A673 (cell line): Measurements from ENCODE around the gene PARM1. TPM values are rescaled to one million over a fixed set of nuclear protein-coding genes. Genes with fewer than 3 reads are reported as not detected.

Source experiments
- BruUV-seq: library from RNA; stranded (reverse); fragments of 400-500 nt; replicated peaks from 2 replicates; lab custom pipeline; 2021; lab: Mats Ljungman, UMichigan
- CTCF ChIA-PET: fragments of 300-600 bp; sonication (Branson Sonifier 250); formaldehyde crosslinking; loops from one replicate; lab custom pipeline; 2022; ENCODE audit warnings: antibody characterized with exemption; lab: Charles Lee
- POLR2A ChIA-PET: fragments of 300-600 bp; sonication (Branson Sonifier 250); formaldehyde crosslinking; loops from one replicate; lab custom pipeline; 2022; ENCODE audit warnings: antibody characterized with exemption; ENCODE audit not compliant: low non-redundant PET; lab: Charles Lee
- DNase-seq: peaks from one replicate; pipeline ENCODE4 v3.0.0-alpha.2; 2015; ENCODE audit warnings: low spot score
- H3K27ac ChIP-seq: fragments of 200-600 bp; sonication (generic); 2 replicates; pipeline ENCODE4 v1.5.1; 2016; ENCODE audit warnings: mixed run types, low read depth, mild to moderate bottlenecking, mixed read lengths, antibody characterized with exemption, low read length; ENCODE audit not compliant: poor library complexity, severe bottlenecking
- H3K27me3 ChIP-seq: fragments of 200-600 bp; sonication (generic); replicated peaks from 2 replicates; pipeline ENCODE4 v1.6.1; 2017; ENCODE audit warnings: mixed run types, low read depth, mild to moderate bottlenecking, mixed read lengths, antibody characterized with exemption, low read length; ENCODE audit not compliant: insufficient read depth, poor library complexity
- H3K36me3 ChIP-seq: fragments of 200-600 bp; sonication (generic); 2 replicates; pipeline ENCODE4 v1.6.1; 2016; ENCODE audit warnings: mixed run types, mild to moderate bottlenecking, mixed read lengths, antibody characterized with exemption, low read length; ENCODE audit not compliant: insufficient read depth, poor library complexity, severe bottlenecking
- H3K4me1 ChIP-seq: fragments of 200-600 bp; sonication (generic); 2 replicates; pipeline ENCODE4 v1.6.1; 2017; ENCODE audit warnings: mixed run types, mild to moderate bottlenecking, mixed read lengths, antibody characterized with exemption, low read length; ENCODE audit not compliant: insufficient read depth, poor library complexity, severe bottlenecking
- H3K4me3 ChIP-seq: fragments of 200-600 bp; sonication (generic); 2 replicates; pipeline ENCODE4 v1.5.1; 2016; ENCODE audit warnings: low read depth, mixed run types, mild to moderate bottlenecking, mixed read lengths, low read length; ENCODE audit not compliant: poor library complexity, severe bottlenecking
- H3K9me3 ChIP-seq: fragments of 200-600 bp; sonication (generic); 2 replicates; pipeline ENCODE4 v1.6.1; 2016; ENCODE audit warnings: mixed run types, low read depth, mild to moderate bottlenecking, mixed read lengths, antibody characterized with exemption, low read length; ENCODE audit not compliant: poor library complexity, severe bottlenecking
- CTCF ChIP-seq: fragments of 300-800, 200-600 bp; sonication (generic); conservative IDR thresholded peaks from 2 replicates; pipeline ENCODE4 v1.5.1; 2017; ENCODE audit warnings: low read depth, mild to moderate bottlenecking, antibody characterized with exemption, low read length, moderate library complexity, mixed read lengths
- EZH2 ChIP-seq: fragments of 200-600 bp; sonication (generic); IDR thresholded peaks from 2 replicates; pipeline ENCODE4 v1.6.1; 2017; ENCODE audit warnings: borderline replicate concordance, low read depth, mild to moderate bottlenecking, mixed read lengths, antibody characterized with exemption, low read length; ENCODE audit not compliant: poor library complexity, severe bottlenecking
- intact Hi-C: fragments of 100-400 bp; cut with micrococcal nuclease; formaldehyde crosslinking; loops from one replicate; pipeline ENCODE4 v1.10.0; 2022; ENCODE audit not compliant: unreplicated experiment
- total RNA-seq: library from RNA; stranded (reverse); gene quantifications from 2 replicates; pipeline ENCODE4 v1.2.3, GENCODE V29; 2021

The PARM1 gene
- total RNA-seq, 1 experiment from 2014 or later, result 12.3 TPM

- H3K36me3 ChIP-seq, result no peaks in the 10 kb centered on the region
- TF ChIP-seq CTCF (no peak), EZH2 (no peak)
- H3K4me3 ChIP-seq, result no peak overlapping the region
- ChIA-PET POLR2A (no interaction called here), CTCF (no interaction called here)
- no peaks in the 10 kb centered on the region for H3K9me3 ChIP-seq
- no peak for DNase-seq
- no peaks in the 10 kb centered on the region for H3K4me1 ChIP-seq
- H3K27ac ChIP-seq, result no peak overlapping the region
- H3K27me3 ChIP-seq, result no peaks in the 10 kb centered on the region
- intact Hi-C loops, result no loop called here
- no TSS peak for BruUV-seq
Observed at GRCh38 chr4:74958881-74959280, 26.0 kb downstream of the PARM1 start.

DNA sequence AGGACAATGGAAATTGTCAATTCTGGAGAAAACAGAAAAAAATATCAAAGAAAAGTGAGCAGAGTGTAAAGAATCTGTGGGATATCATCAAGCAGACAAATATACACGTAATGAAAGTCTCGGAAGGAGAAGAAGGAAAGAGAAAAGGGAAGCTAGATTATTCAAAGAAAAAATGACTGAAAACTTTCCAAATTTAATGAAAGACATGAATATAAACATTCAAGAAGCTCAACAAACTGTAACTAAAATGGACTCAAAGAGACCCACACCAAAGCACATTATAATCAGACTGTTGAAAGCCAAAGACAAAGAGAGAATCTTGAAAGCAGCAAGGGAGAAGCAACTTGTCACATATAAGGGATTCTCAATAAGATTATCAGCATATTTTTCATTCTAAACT, 28.3 kb downstream of the PARM1 start:
- TF ChIP-seq EZH2 (no peak), CTCF (no peak)
- CTCF ChIA-PET, result no interaction called here
- Histone ChIP-seq H3K27me3 (no peaks in the 10 kb centered on the region), H3K4me1 (no peaks in the 10 kb centered on the region), H3K27ac (no peak overlapping the region), H3K36me3 (no peaks in the 10 kb centered on the region), H3K9me3 (no peaks in the 10 kb centered on the region), H3K4me3 (no peak overlapping the region)
- no TSS peak for BruUV-seq
- POLR2A ChIA-PET, result no interaction called here
- no peak for DNase-seq
- intact Hi-C loops, result no loop called here

- intact Hi-C loops, result no loop called here
Observed at GRCh38 chr4:74962584-74962983, 29.7 kb downstream of the PARM1 start.

More at GRCh38 chr4:74962584-74962983, 29.7 kb downstream of the PARM1 start:
- H3K4me3 ChIP-seq, result no peak overlapping the region
- ChIA-PET CTCF (no interaction called here), POLR2A (interaction anchor here (0.7 kb wide), 1 partner anchor 916 kb away, joined by 3 read pairs; no protein-coding TSS in a partner anchor)
- H3K27ac ChIP-seq, result no peak overlapping the region
- no peaks in the 10 kb centered on the region for H3K27me3 ChIP-seq
- no TSS peak for BruUV-seq
- no peak for DNase-seq
- H3K36me3 ChIP-seq, result no peaks in the 10 kb centered on the region
- TF ChIP-seq CTCF (no peak), EZH2 (no peak)
- no peaks in the 10 kb centered on the region for H3K9me3 ChIP-seq
- H3K4me1 ChIP-seq, result no peaks in the 10 kb centered on the region
